HEK293 (cell line): ENCODE data around the gene GPRASP3.

Experiments
- CTCF ChIA-PET: fragments of 350-600 bp; formaldehyde crosslinking; extraction: SDS; loops from one replicate; lab custom pipeline; 2021; ENCODE audit warnings: antibody characterized with exemption; lab: Yijun Ruan, JAX
- POLR2A ChIA-PET: fragments of 300-600 bp; formaldehyde crosslinking; extraction: SDS; loops from one replicate; lab custom pipeline; 2020; ENCODE audit warnings: antibody characterized with exemption, inconsistent platforms; lab: Yijun Ruan, JAX
- H3K27ac ChIP-seq: fragments of 200-500 bp; sonication (Bioruptor generic); 2 replicates; pipeline ENCODE4 v1.5.1; 2014; ENCODE audit warnings: low read depth, low read length, control low read depth, inconsistent platforms; ENCODE audit errors: extremely low read depth
- H3K36me3 ChIP-seq, 2 experiments: fragments of 200-500 bp in 1 of 2; sonication (Bioruptor generic) in 1 of 2; 1 replicate in 1 of 2; 2 replicates in 1 of 2; pipeline ENCODE4 v1.5.1; 2014 to 2017; ENCODE audit warnings: inconsistent platforms in 2 of 2, low read length in 2 of 2; ENCODE audit not compliant: control insufficient read depth in 2 of 2, insufficient read depth in 1 of 2
- H3K4me1 ChIP-seq: fragments of 200-500 bp; sonication (Bioruptor generic); 2 replicates; pipeline ENCODE4 v1.5.1; 2014; ENCODE audit warnings: mild to moderate bottlenecking, low read length, inconsistent platforms; ENCODE audit not compliant: control insufficient read depth, insufficient read depth
- H3K4me3 ChIP-seq: 2 replicates; pipeline ENCODE4 v1.5.1; 2011; ENCODE audit warnings: low read depth, mild to moderate bottlenecking, control low read depth, low read length, moderate library complexity
- H3K9me3 ChIP-seq: fragments of 200-500 bp; sonication (Bioruptor generic); 2 replicates; pipeline ENCODE4 v1.5.1; 2014; ENCODE audit warnings: low read depth, low read length, inconsistent platforms; ENCODE audit not compliant: control insufficient read depth, insufficient read depth
- GLIS1 ChIP-seq: fragments of 450-650 bp; formaldehyde crosslinking; IDR thresholded peaks from 2 replicates; pipeline ENCODE4 v1.5.1; 2016; ENCODE audit warnings: missing biosample characterization, missing genetic modification characterization
- IKZF3 ChIP-seq: fragments of 450-650 bp; IDR thresholded peaks from 2 replicates; pipeline ENCODE4 v1.5.0; 2018; ENCODE audit warnings: missing biosample characterization, mild to moderate bottlenecking, missing genetic modification characterization, moderate library complexity
- PRDM4 ChIP-seq: fragments of 450-650 bp; formaldehyde crosslinking; IDR thresholded peaks from 2 replicates; pipeline ENCODE4 v1.5.1; 2017; ENCODE audit warnings: missing biosample characterization, missing genetic modification characterization
- PRDM6 ChIP-seq: fragments of 450-650 bp; formaldehyde crosslinking; IDR thresholded peaks from 2 replicates; pipeline ENCODE4 v1.5.1; 2017; ENCODE audit warnings: missing biosample characterization, missing genetic modification characterization
- ZBTB11 ChIP-seq: fragments of 450-650 bp; formaldehyde crosslinking; conservative IDR thresholded peaks from 2 replicates; pipeline ENCODE4 v1.5.1; 2016; ENCODE audit warnings: low read depth, missing biosample characterization, missing genetic modification characterization
- ZBTB26 ChIP-seq: fragments of 450-650 bp; formaldehyde crosslinking; optimal IDR thresholded peaks from 2 replicates; pipeline ENCODE3; 2016; ENCODE audit warnings: missing biosample characterization, mild to moderate bottlenecking, missing genetic modification characterization
- ZBTB44 ChIP-seq: fragments of 450-650 bp; IDR thresholded peaks from 2 replicates; pipeline ENCODE4 v1.5.1; 2018; ENCODE audit warnings: missing biosample characterization, mild to moderate bottlenecking, missing genetic modification characterization
- ZBTB6 ChIP-seq: fragments of 450-650 bp; formaldehyde crosslinking; IDR thresholded peaks from 2 replicates; pipeline ENCODE4 v1.5.1; 2017; ENCODE audit warnings: missing biosample characterization, missing genetic modification characterization
- ZFP41 ChIP-seq: fragments of 450-650 bp; formaldehyde crosslinking; IDR thresholded peaks from 2 replicates; pipeline ENCODE4 v1.5.1; 2016; ENCODE audit warnings: missing biosample characterization, missing genetic modification characterization, borderline replicate concordance
- ZIC2 ChIP-seq: fragments of 450-650 bp; formaldehyde crosslinking; IDR thresholded peaks from 2 replicates; pipeline ENCODE4 v1.5.1; 2016; ENCODE audit warnings: missing biosample characterization, missing genetic modification characterization
- ZNF132 ChIP-seq: fragments of 450-650 bp; formaldehyde crosslinking; IDR thresholded peaks from 2 replicates; pipeline ENCODE4 v1.5.1; 2017; ENCODE audit warnings: missing biosample characterization, missing genetic modification characterization, borderline replicate concordance
- ZNF16 ChIP-seq: fragments of 450-650 bp; formaldehyde crosslinking; IDR thresholded peaks from 2 replicates; pipeline ENCODE4 v1.5.1; 2016; ENCODE audit warnings: low read depth, missing biosample characterization, missing genetic modification characterization
- ZNF175 ChIP-seq: fragments of 450-650 bp; formaldehyde crosslinking; IDR thresholded peaks from 2 replicates; pipeline ENCODE4 v1.5.1; 2016; ENCODE audit warnings: missing biosample characterization, missing genetic modification characterization
- ZNF211 ChIP-seq: fragments of 450-650 bp; formaldehyde crosslinking; IDR thresholded peaks from 2 replicates; pipeline ENCODE4 v1.5.1; 2016; ENCODE audit warnings: low read depth, missing biosample characterization, missing genetic modification characterization
- ZNF426 ChIP-seq: fragments of 450-650 bp; formaldehyde crosslinking; IDR thresholded peaks from 2 replicates; pipeline ENCODE4 v1.5.1; 2017; ENCODE audit warnings: missing biosample characterization, missing genetic modification characterization, mild to moderate bottlenecking, inconsistent platforms, moderate library complexity
- ZNF521 ChIP-seq: fragments of 450-650 bp; formaldehyde crosslinking; IDR thresholded peaks from 2 replicates; pipeline ENCODE4 v1.5.1; 2017; ENCODE audit warnings: missing biosample characterization, mild to moderate bottlenecking, missing genetic modification characterization
- ZNF530 ChIP-seq: fragments of 450-650 bp; formaldehyde crosslinking; IDR thresholded peaks from 2 replicates; pipeline ENCODE4 v1.5.1; 2016; ENCODE audit warnings: low read depth, missing biosample characterization, missing genetic modification characterization
- ZNF654 ChIP-seq: fragments of 450-650 bp; formaldehyde crosslinking; IDR thresholded peaks from 2 replicates; pipeline ENCODE4 v1.5.1; 2016; ENCODE audit warnings: low read depth, missing biosample characterization, missing genetic modification characterization
- ZNF658 ChIP-seq: fragments of 450-650 bp; formaldehyde crosslinking; IDR thresholded peaks from 2 replicates; pipeline ENCODE4; 2016; ENCODE audit warnings: missing biosample characterization, missing genetic modification characterization
- ZNF791 ChIP-seq: fragments of 450-650 bp; formaldehyde crosslinking; IDR thresholded peaks from 2 replicates; pipeline ENCODE4 v1.5.1; 2016; ENCODE audit warnings: missing biosample characterization, missing genetic modification characterization
- ZNF837 ChIP-seq: fragments of 450-650 bp; formaldehyde crosslinking; IDR thresholded peaks from 2 replicates; pipeline ENCODE4 v1.5.1; 2016; ENCODE audit warnings: missing biosample characterization, missing genetic modification characterization
- ZSCAN30 ChIP-seq: fragments of 450-650 bp; IDR thresholded peaks from 2 replicates; pipeline ENCODE4 v1.5.1; 2018; ENCODE audit warnings: missing biosample characterization, mild to moderate bottlenecking, missing genetic modification characterization, moderate library complexity
- ZSCAN5A ChIP-seq: fragments of 450-650 bp; formaldehyde crosslinking; IDR thresholded peaks from 2 replicates; pipeline ENCODE4 v1.5.1; 2016; ENCODE audit warnings: missing biosample characterization, missing genetic modification characterization

GPRASP3 gene

GRCh38 chrX:102708900-102709299 lies 11.6 kb upstream of the GPRASP3 start:
- Histone ChIP-seq H3K27ac (no peak overlapping the region), H3K4me1 (no peaks in the 10 kb centered on the region), H3K36me3 (peaks cover 0 to 4% of the 10 kb centered on the region in 2 experiments; a peak in 1 of 3 replicates), H3K4me3 (no peak overlapping the region), H3K9me3 (no peaks in the 10 kb centered on the region)
- TF ChIP-seq ZNF658: no peak
- no peak for TF ChIP-seq ZIC2 (tag by site-specific recombination)
- no peak for TF ChIP-seq ZNF211 (tag by site-specific recombination)
- TF ChIP-seq ZNF426 (tag by site-specific recombination): no peak
- TF ChIP-seq ZNF530: no peak
- TF ChIP-seq ZBTB11 (tag by site-specific recombination): no peak
- no peak for TF ChIP-seq ZFP41 (tag by site-specific recombination)
- TF ChIP-seq PRDM4 (tag by site-specific recombination): no peak
- TF ChIP-seq ZNF132 (tag by site-specific recombination): no peak
- no peak for TF ChIP-seq ZSCAN5A (tag by site-specific recombination)
- no peak for TF ChIP-seq ZBTB44 (tag by site-specific recombination)
- TF ChIP-seq PRDM6 (tag by site-specific recombination): no peak
- POLR2A ChIA-PET: no interaction called here
- CTCF ChIA-PET: no interaction called here

GRCh38 chrX:102711872-102712215 lies 8.7 kb upstream of the GPRASP3 start:
- ChIA-PET POLR2A (no interaction called here), CTCF (no interaction called here)
- Histone ChIP-seq H3K4me3 (peak overlapping the region; percentile 69), H3K9me3 (no peaks in the 10 kb centered on the region), H3K4me1 (no peaks in the 10 kb centered on the region), H3K36me3 (peaks cover 0 to 26% of the 10 kb centered on the region in 2 experiments; a peak in 1 of 3 replicates), H3K27ac (no peak overlapping the region; the same call in 1 of the 2 replicates)
- no peak for TF ChIP-seq ZNF521 (tag by site-specific recombination)
- no peak for TF ChIP-seq GLIS1 (tag by site-specific recombination)
- no peak for TF ChIP-seq ZBTB26 (tag by site-specific recombination)
- TF ChIP-seq ZNF791 (tag by site-specific recombination): no peak
- TF ChIP-seq ZNF837 (tag by site-specific recombination): no peak
- TF ChIP-seq ZNF132 (tag by site-specific recombination): no peak
- no peak for TF ChIP-seq ZNF654 (tag by site-specific recombination)
- no peak for TF ChIP-seq ZNF16 (tag by site-specific recombination)
- no peak for TF ChIP-seq IKZF3 (tag by site-specific recombination)
- no peak for TF ChIP-seq ZSCAN30 (tag by site-specific recombination)
- no peak for TF ChIP-seq ZBTB6
- no peak for TF ChIP-seq ZNF175 (tag by site-specific recombination)
